ENCODE data around the gene TXNRD2.

The TXNRD2 gene

DNA sequence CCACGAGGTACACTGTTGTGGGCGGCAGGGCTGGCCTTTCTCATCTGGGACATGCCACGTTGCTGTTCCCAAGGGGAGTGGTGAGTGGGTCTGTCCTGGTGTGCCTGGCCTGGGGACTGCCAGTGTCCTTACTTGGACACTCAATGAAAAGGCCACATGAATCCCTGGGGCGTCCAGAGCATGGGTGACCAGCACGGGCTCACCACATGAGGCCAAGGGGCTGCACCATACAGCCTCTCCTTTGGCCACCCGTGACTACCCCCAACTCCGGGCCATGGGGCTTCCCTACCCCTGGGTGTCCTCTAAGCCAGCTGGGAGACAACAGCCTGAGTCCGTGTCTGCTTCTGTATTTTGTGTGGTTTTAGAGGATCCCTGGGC, 20.2 kb upstream of the TXNRD2 start:
- peaks cover 0 to 2% of the 10 kb centered on the region in 2 donors for H3K36me3 ChIP-seq (replicated peaks in 1 of 2; ENCODE audit: control insufficient read depth in 2 of 2, insufficient read depth in 2 of 2, low read length in 2 of 2)
- H4K8ac ChIP-seq (ENCODE audit: low read depth, low read length) = no peak overlapping the region
- H3K9ac ChIP-seq (ENCODE audit: low read depth, low read length, poor library complexity) = peak overlapping the region; percentile 44
- H3K4ac ChIP-seq (ENCODE audit: low read length) = peak overlapping the region; percentile 92
- peak overlapping the region; percentile 93 for H2BK5ac ChIP-seq (ENCODE audit: low read length)
- DNase-seq (ENCODE audit: low spot score) = no peak
- no peak overlapping the region for H4K91ac ChIP-seq (ENCODE audit: low read depth, low read length, poor library complexity)
- peak overlapping the region; percentile 100 for H3K23ac ChIP-seq (ENCODE audit: low read depth, low read length, poor library complexity)
- peaks cover 0 to 2% of the 10 kb centered on the region in 2 donors for H3K9me3 ChIP-seq (replicated peaks in 1 of 2; ENCODE audit: control insufficient read depth in 2 of 2, insufficient read depth in 1 of 2, low read depth in 1 of 2, low read length in 2 of 2)
- no peak overlapping the region for H3K4me2 ChIP-seq (ENCODE audit: insufficient read depth, low read length, poor library complexity, severe bottlenecking)
- no CpG with 5 or more reads among the region's 8 CpGs for WGBS, 2 donors (ENCODE audit: extremely low coverage in 2 of 2, insufficient read length in 2 of 2, insufficient replicate concordance in 1 of 2)
- no peak overlapping the region for H2BK12ac ChIP-seq (ENCODE audit: low read length)
- no peak overlapping the region for H3K27ac ChIP-seq (replicated peaks; ENCODE audit: low read length)
- H2AK5ac ChIP-seq (ENCODE audit: low read depth, low read length) = peak overlapping the region; percentile 98
- peak overlapping the region; percentile 85 for H2BK120ac ChIP-seq (ENCODE audit: low read depth, low read length)
- H3K27me3 ChIP-seq (ENCODE audit: control insufficient read depth in 3 of 3, insufficient read depth in 3 of 3, low read depth in 1 of 3, low read length in 3 of 3) = no peaks in the 10 kb centered on the region
- H3K4me3 ChIP-seq (ENCODE audit: low read length in 2 of 2) = no peak overlapping the region
- peak overlapping the region; percentile 98 for H2BK15ac ChIP-seq (ENCODE audit: low read length)
- peak overlapping the region; percentile 63 for H3K14ac ChIP-seq (ENCODE audit: low read length)
- H3K79me1 ChIP-seq (ENCODE audit: low read depth, low read length) = peaks cover 3% of the 10 kb centered on the region
- H3K18ac ChIP-seq (ENCODE audit: low read length) = peak overlapping the region; percentile 87
- H2AFZ ChIP-seq (ENCODE audit: low read length) = no peak overlapping the region
- peaks cover 20 to 31% of the 10 kb centered on the region in 2 donors for H3K4me1 ChIP-seq (ENCODE audit: control insufficient read depth in 2 of 2, insufficient read depth in 1 of 2, low read depth in 1 of 2, low read length in 2 of 2)

DNA sequence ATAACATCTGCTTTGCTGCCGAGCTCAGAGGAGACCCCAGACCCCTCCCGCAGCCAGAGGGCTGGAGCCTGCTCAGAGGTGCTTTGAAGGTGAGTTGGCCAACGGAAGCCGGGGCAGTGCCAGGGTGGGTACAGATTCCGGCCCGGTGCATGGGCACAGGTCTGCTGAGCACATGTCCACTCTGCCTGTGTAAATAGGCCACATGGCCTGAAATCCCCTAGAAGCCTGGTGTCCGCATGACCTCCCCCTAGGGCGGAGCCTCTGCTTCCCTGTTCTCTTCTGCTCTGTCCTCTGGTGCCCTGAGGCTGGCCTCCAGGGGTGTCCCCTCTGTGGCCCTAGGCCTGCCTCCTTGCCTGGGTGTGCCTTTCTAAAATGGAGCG, 19.6 kb upstream of the TXNRD2 start:
- Histone ChIP-seq H2BK5ac (ENCODE audit: low read length) (peak overlapping the region; percentile 82), H4K8ac (ENCODE audit: low read depth, low read length) (no peak overlapping the region), H3K4me2 (ENCODE audit: insufficient read depth, low read length, poor library complexity, severe bottlenecking) (no peak overlapping the region), H2BK12ac (ENCODE audit: low read length) (no peak overlapping the region), H2AK5ac (ENCODE audit: low read depth, low read length) (peak overlapping the region; percentile 98), H2BK120ac (ENCODE audit: low read depth, low read length) (peak overlapping the region; percentile 85), H3K4ac (ENCODE audit: low read length) (no peak overlapping the region), H3K18ac (ENCODE audit: low read length) (no peak overlapping the region), H3K36me3 (replicated peaks in 1 of 2; ENCODE audit: control insufficient read depth in 2 of 2, insufficient read depth in 2 of 2, low read length in 2 of 2) (peaks cover 0 to 2% of the 10 kb centered on the region in 2 donors), H4K91ac (ENCODE audit: low read depth, low read length, poor library complexity) (no peak overlapping the region), H3K4me3 (ENCODE audit: low read length in 2 of 2) (no peak overlapping the region), H3K27me3 (ENCODE audit: control insufficient read depth in 3 of 3, insufficient read depth in 3 of 3, low read depth in 1 of 3, low read length in 3 of 3) (no peaks in the 10 kb centered on the region), H3K4me1 (ENCODE audit: control insufficient read depth in 2 of 2, insufficient read depth in 1 of 2, low read depth in 1 of 2, low read length in 2 of 2) (peaks cover 20 to 27% of the 10 kb centered on the region in 2 donors), H3K9me3 (replicated peaks in 1 of 2; ENCODE audit: control insufficient read depth in 2 of 2, insufficient read depth in 1 of 2, low read depth in 1 of 2, low read length in 2 of 2) (peaks cover 0 to 2% of the 10 kb centered on the region in 2 donors), H3K79me1 (ENCODE audit: low read depth, low read length) (peaks cover 3% of the 10 kb centered on the region), H2AFZ (ENCODE audit: low read length) (no peak overlapping the region), H2BK15ac (ENCODE audit: low read length) (peak overlapping the region; percentile 98), H3K23ac (ENCODE audit: low read depth, low read length, poor library complexity) (peak overlapping the region; percentile 87), H3K14ac (ENCODE audit: low read length) (no peak overlapping the region), H3K9ac (ENCODE audit: low read depth, low read length, poor library complexity) (no peak overlapping the region), H3K27ac (replicated peaks; ENCODE audit: low read length) (no peak overlapping the region)
- WGBS, 2 donors (ENCODE audit: extremely low coverage in 2 of 2, insufficient read length in 2 of 2, insufficient replicate concordance in 1 of 2) = no CpG with 5 or more reads among the region's 9 CpGs
- no peak for DNase-seq (ENCODE audit: low spot score)

DNA sequence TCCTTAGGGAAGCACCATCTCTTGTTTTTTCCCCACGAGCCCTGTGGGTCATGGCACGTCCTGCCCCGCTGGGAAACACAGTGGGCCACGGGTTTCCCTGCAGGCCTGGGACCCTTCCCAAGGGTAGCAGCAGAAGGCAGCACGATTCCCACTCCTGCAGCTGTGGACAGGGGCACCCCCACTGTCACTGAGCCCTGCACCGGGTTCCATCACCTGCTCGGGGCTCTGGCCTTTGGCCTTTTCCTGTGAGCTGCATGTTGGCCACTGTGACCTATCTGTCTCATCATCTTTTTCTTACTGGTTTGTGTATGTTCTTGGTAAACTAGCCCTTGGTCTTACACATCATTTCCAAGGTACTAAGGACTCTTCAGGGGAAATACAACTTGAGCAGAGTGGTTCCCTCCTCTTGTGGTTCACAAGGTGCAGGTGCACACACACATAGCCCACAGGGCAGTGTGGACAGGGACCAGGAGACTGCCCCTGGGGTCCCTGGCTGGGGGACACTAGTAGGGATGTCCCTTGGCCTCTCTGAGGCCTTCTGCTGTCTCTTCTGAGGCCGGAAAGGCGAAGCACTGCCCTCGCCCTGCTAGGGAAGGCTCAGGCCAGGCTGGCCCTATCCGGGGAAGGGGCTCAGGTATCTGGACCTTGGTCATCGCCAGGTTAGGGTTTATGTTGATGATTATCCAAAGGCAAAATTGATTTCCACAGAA, 19.0 kb upstream of the TXNRD2 start:
- Histone ChIP-seq H4K91ac (ENCODE audit: low read depth, low read length, poor library complexity) (no peak overlapping the region), H3K79me1 (ENCODE audit: low read depth, low read length) (peaks cover 3% of the 10 kb centered on the region), H3K9ac (ENCODE audit: low read depth, low read length, poor library complexity) (no peak overlapping the region), H3K4me2 (ENCODE audit: insufficient read depth, low read length, poor library complexity, severe bottlenecking) (no peak overlapping the region), H3K9me3 (replicated peaks in 1 of 2; ENCODE audit: control insufficient read depth in 2 of 2, insufficient read depth in 1 of 2, low read depth in 1 of 2, low read length in 2 of 2) (peaks cover 0 to 2% of the 10 kb centered on the region in 2 donors), H3K27me3 (ENCODE audit: control insufficient read depth in 3 of 3, insufficient read depth in 3 of 3, low read depth in 1 of 3, low read length in 3 of 3) (no peaks in the 10 kb centered on the region), H3K18ac (ENCODE audit: low read length) (peak overlapping the region; percentile 32), H3K4ac (ENCODE audit: low read length) (no peak overlapping the region), H3K4me1 (ENCODE audit: control insufficient read depth in 2 of 2, insufficient read depth in 1 of 2, low read depth in 1 of 2, low read length in 2 of 2) (peaks cover 20 to 23% of the 10 kb centered on the region in 2 donors), H2AFZ (ENCODE audit: low read length) (no peak overlapping the region), H2AK5ac (ENCODE audit: low read depth, low read length) (no peak overlapping the region), H3K27ac (replicated peaks; ENCODE audit: low read length) (no peak overlapping the region), H3K23ac (ENCODE audit: low read depth, low read length, poor library complexity) (no peak overlapping the region), H4K8ac (ENCODE audit: low read depth, low read length) (no peak overlapping the region), H3K36me3 (replicated peaks in 1 of 2; ENCODE audit: control insufficient read depth in 2 of 2, insufficient read depth in 2 of 2, low read length in 2 of 2) (peaks cover 0 to 2% of the 10 kb centered on the region in 2 donors), H3K4me3 (ENCODE audit: low read length in 2 of 2) (no peak overlapping the region), H2BK12ac (ENCODE audit: low read length) (no peak overlapping the region), H2BK15ac (ENCODE audit: low read length) (no peak overlapping the region), H2BK120ac (ENCODE audit: low read depth, low read length) (no peak overlapping the region), H3K14ac (ENCODE audit: low read length) (no peak overlapping the region), H2BK5ac (ENCODE audit: low read length) (no peak overlapping the region)
- WGBS, 2 donors (ENCODE audit: extremely low coverage in 2 of 2, insufficient read length in 2 of 2, insufficient replicate concordance in 1 of 2) = no CpG with 5 or more reads among the region's 12 CpGs
- DNase-seq (ENCODE audit: low spot score) = no peak

DNA sequence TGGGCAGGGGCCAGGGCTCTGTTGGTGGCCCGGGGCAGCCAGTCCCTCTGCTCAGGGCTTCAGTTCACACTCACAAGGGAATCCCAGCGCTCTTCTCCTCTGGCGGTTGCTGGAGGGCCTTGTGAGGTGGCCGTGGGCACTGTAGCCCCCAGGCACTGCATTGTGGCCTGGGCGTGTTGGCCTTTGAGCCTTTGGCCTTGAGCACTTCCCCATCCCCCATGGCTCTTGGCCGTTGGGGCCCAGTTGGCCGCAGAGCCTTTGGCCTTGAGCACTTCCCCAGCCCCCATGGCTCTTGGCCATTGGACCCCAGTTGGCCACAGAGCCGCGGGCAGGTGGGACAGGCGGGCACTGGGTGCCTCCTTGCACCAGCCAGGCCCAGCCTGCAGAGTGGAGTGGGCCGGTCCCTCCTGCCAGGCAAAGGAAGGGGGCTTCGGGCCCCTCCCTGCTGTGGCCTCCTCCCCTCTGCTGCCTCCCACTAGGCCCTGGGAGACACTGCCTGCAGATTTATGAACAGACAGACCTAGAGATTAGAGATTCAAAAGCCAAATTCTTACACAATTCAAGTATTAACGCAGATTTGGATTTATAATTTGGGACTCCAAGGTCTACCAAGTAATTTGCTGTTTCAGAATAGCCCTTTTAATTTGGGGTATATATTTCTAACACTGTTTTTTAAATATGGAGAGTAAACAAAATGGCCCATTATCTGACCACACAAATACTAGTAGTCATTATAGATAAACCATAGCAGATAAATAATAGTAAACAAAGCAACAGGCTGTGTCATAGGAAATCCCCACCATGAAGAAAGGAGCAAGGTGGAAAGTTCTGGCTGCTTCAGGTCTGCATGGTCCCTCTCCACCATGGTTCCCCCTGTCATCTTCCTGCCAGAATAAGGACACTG, 18.2 kb upstream of the TXNRD2 start:
- Histone ChIP-seq H3K4ac (ENCODE audit: low read length) (no peak overlapping the region), H2AFZ (ENCODE audit: low read length) (peak overlapping the region; percentile 84), H3K14ac (ENCODE audit: low read length) (peak overlapping the region; percentile 47), H2AK5ac (ENCODE audit: low read depth, low read length) (peak overlapping the region; percentile 77), H3K27ac (replicated peaks; ENCODE audit: low read length) (peak overlapping the region; percentile 38), H4K91ac (ENCODE audit: low read depth, low read length, poor library complexity) (no peak overlapping the region), H3K18ac (ENCODE audit: low read length) (peak overlapping the region; percentile 94), H2BK12ac (ENCODE audit: low read length) (peak overlapping the region; percentile 47), H3K4me2 (ENCODE audit: insufficient read depth, low read length, poor library complexity, severe bottlenecking) (no peak overlapping the region), H3K4me1 (ENCODE audit: control insufficient read depth in 2 of 2, insufficient read depth in 1 of 2, low read depth in 1 of 2, low read length in 2 of 2) (peaks cover 22 to 23% of the 10 kb centered on the region in 2 donors), H2BK5ac (ENCODE audit: low read length) (peak overlapping the region; percentile 48), H3K36me3 (replicated peaks in 1 of 2; ENCODE audit: control insufficient read depth in 2 of 2, insufficient read depth in 2 of 2, low read length in 2 of 2) (peaks cover 0 to 2% of the 10 kb centered on the region in 2 donors), H3K4me3 (ENCODE audit: low read length in 2 of 2) (peak overlapping the region in 1 of 2 donors; percentile 45), H3K9ac (ENCODE audit: low read depth, low read length, poor library complexity) (peak overlapping the region; percentile 78), H3K23ac (ENCODE audit: low read depth, low read length, poor library complexity) (peak overlapping the region; percentile 94), H4K8ac (ENCODE audit: low read depth, low read length) (peak overlapping the region; percentile 72), H2BK120ac (ENCODE audit: low read depth, low read length) (no peak overlapping the region), H3K79me1 (ENCODE audit: low read depth, low read length) (peaks cover 3% of the 10 kb centered on the region), H3K27me3 (ENCODE audit: control insufficient read depth in 3 of 3, insufficient read depth in 3 of 3, low read depth in 1 of 3, low read length in 3 of 3) (no peaks in the 10 kb centered on the region), H2BK15ac (ENCODE audit: low read length) (peak overlapping the region; percentile 38), H3K9me3 (replicated peaks in 1 of 2; ENCODE audit: control insufficient read depth in 2 of 2, insufficient read depth in 1 of 2, low read depth in 1 of 2, low read length in 2 of 2) (peaks cover 0 to 2% of the 10 kb centered on the region in 2 donors)
- no CpG with 5 or more reads among the region's 13 CpGs for WGBS, 2 donors (ENCODE audit: extremely low coverage in 2 of 2, insufficient read length in 2 of 2, insufficient replicate concordance in 1 of 2)
- no peak for DNase-seq (ENCODE audit: low spot score)

Data from neuronal stem cell (in vitro differentiated cells).